HCT116 (cell line): ENCODE data around the gene PCBP3. TPM values are rescaled to one million over a fixed set of nuclear protein-coding genes. Genes with fewer than 3 reads are reported as not detected.

Experiments
- ATAC-seq: fragments of 200-7000 bp; cut with Tn5 transposase; 2 replicates; pipeline ENCODE4 v1.9.1; 2020; ENCODE audit warnings: mild to moderate bottlenecking, moderate library complexity
- BruUV-seq: library from RNA; stranded (reverse); fragments of 400-500 nt; replicated peaks from 2 replicates; lab custom pipeline; 2021; lab: Mats Ljungman, UMichigan
- CTCF ChIA-PET: fragments of 300-600 bp; sonication (Branson Sonifier 250); formaldehyde crosslinking; loops from one replicate; lab custom pipeline; 2021; ENCODE audit warnings: antibody characterized with exemption; lab: Charles Lee
- POLR2A ChIA-PET: fragments of 300-600, 350-600 bp; sonication (Branson Sonifier 250); formaldehyde crosslinking; loops from one replicate; lab custom pipeline; 2021; ENCODE audit warnings: antibody characterized with exemption; lab: Charles Lee
- RAD21 ChIA-PET, 2 experiments: fragments of 300-600 bp; sonication (Branson Sonifier 250); formaldehyde crosslinking; loops; one replicate each; lab custom pipeline; 2023; ENCODE audit warnings: low total read pairs in 2 of 2; ENCODE audit not compliant: uncharacterized antibody in 2 of 2, unreplicated experiment in 2 of 2, low non-redundant PET in 1 of 2; lab: Charles Lee
- DNase-seq: peaks from one replicate; pipeline ENCODE4 v3.0.0-alpha.2; 2010; ENCODE audit warnings: low read depth, low spot score
- H2AFZ ChIP-seq: fragments of 200-600 bp; shearing (Covaris generic), sonication (generic); 2 replicates; pipeline ENCODE4 v1.6.1; 2017; ENCODE audit warnings: low read depth, mixed run types, mixed read lengths, antibody characterized with exemption, low read length; ENCODE audit not compliant: poor library complexity, severe bottlenecking
- H3K27ac ChIP-seq: 2 replicates; pipeline ENCODE4 v1.5.1; 2012; ENCODE audit warnings: low read depth, low read length
- H3K27me3 ChIP-seq: fragments of 200-600 bp; sonication (generic); 2 replicates; pipeline ENCODE4 v1.6.1; 2016; ENCODE audit warnings: mixed run types, low read length, mixed read lengths; ENCODE audit not compliant: insufficient read depth
- H3K36me3 ChIP-seq, 2 experiments: fragments of 200-500 bp in 1 of 2; fragments of 200-600 bp in 1 of 2; sonication (Bioruptor generic) in 1 of 2; sonication (generic) in 1 of 2; 2 replicates each; pipeline versions ENCODE4 v1.5.1 to v1.6.1; 2014 to 2016; ENCODE audit warnings: low read length in 2 of 2, inconsistent platforms in 1 of 2, mixed read lengths in 1 of 2, mixed run types in 1 of 2; ENCODE audit not compliant: insufficient read depth in 2 of 2, control insufficient read depth in 1 of 2
- H3K4me1 ChIP-seq, 2 experiments: fragments of 200-600 bp in 1 of 2; sonication (generic) in 1 of 2; 2 replicates each; pipeline versions ENCODE4 v1.5.1 to v1.6.1; 2012 to 2017; ENCODE audit warnings: low read length in 2 of 2, inconsistent platforms in 1 of 2, mild to moderate bottlenecking in 1 of 2, mixed read lengths in 1 of 2, mixed run types in 1 of 2, moderate library complexity in 1 of 2; ENCODE audit not compliant: insufficient read depth in 2 of 2, control insufficient read depth in 1 of 2
- H3K4me2 ChIP-seq: fragments of 200-600 bp; sonication (generic); 2 replicates; pipeline ENCODE4 v1.6.1; 2017; ENCODE audit warnings: mixed run types, low read length, mixed read lengths
- H3K4me3 ChIP-seq, 2 experiments: fragments of 200-600 bp in 1 of 2; sonication (generic) in 1 of 2; replicated peaks in 1 of 2; 2 replicates each; pipeline ENCODE4 v1.5.1; 2011 to 2016; ENCODE audit warnings: low read length in 2 of 2, control low read depth in 1 of 2, low read depth in 1 of 2, mild to moderate bottlenecking in 1 of 2, mixed read lengths in 1 of 2, mixed run types in 1 of 2
- H3K79me2 ChIP-seq: fragments of 200-600 bp; sonication (generic); 2 replicates; pipeline ENCODE4 v1.6.1; 2017; ENCODE audit warnings: mild to moderate bottlenecking, mixed run types, low read length, moderate library complexity, mixed read lengths; ENCODE audit not compliant: insufficient read depth
- H3K9ac ChIP-seq: fragments of 200-600 bp; sonication (generic); 2 replicates; pipeline ENCODE4 v1.6.1; 2016; ENCODE audit warnings: low read length, mixed read lengths
- H3K9me2 ChIP-seq: fragments of 200-600 bp; sonication (generic), shearing (Covaris generic); 2 replicates; pipeline ENCODE4 v1.6.1; 2017; ENCODE audit warnings: mixed run types, mild to moderate bottlenecking, moderate library complexity; ENCODE audit not compliant: insufficient read depth
- H3K9me3 ChIP-seq, 2 experiments: fragments of 200-500 bp in 1 of 2; fragments of 200-600 bp in 1 of 2; sonication (Bioruptor generic) in 1 of 2; sonication (generic) in 1 of 2; 2 replicates each; pipeline ENCODE4 v1.6.1; 2014 to 2017; ENCODE audit warnings: low read length in 2 of 2, mixed read lengths in 2 of 2, inconsistent platforms in 1 of 2, low read depth in 1 of 2, mild to moderate bottlenecking in 1 of 2, mixed run types in 1 of 2, moderate library complexity in 1 of 2; ENCODE audit not compliant: control insufficient read depth in 1 of 2, insufficient read depth in 1 of 2
- H4K20me1 ChIP-seq: fragments of 200-600 bp; sonication (generic), shearing (Covaris generic); 2 replicates; pipeline ENCODE4 v1.6.1; 2017; ENCODE audit warnings: mixed run types, mild to moderate bottlenecking, moderate library complexity; ENCODE audit not compliant: insufficient read depth
- CBX3 ChIP-seq: IDR thresholded peaks from 2 replicates; pipeline ENCODE4 v1.6.1; 2012; ENCODE audit warnings: low read depth
- CEBPB ChIP-seq: IDR thresholded peaks from 2 replicates; pipeline ENCODE4 v1.6.1; 2012; ENCODE audit warnings: low read depth
- CTCF ChIP-seq, 3 experiments: fragments of 200-600 bp in 1 of 3; sonication (generic) in 1 of 3; IDR thresholded peaks in 2 of 3; conservative IDR thresholded peaks in 1 of 3; 2 replicates each; pipeline ENCODE4 v1.5.1; 2012 to 2017; ENCODE audit warnings: low read depth in 2 of 3, low read length in 2 of 3, antibody characterized with exemption in 1 of 3, borderline replicate concordance in 1 of 3, control low read depth in 1 of 3, mild to moderate bottlenecking in 1 of 3, mixed read lengths in 1 of 3, mixed run types in 1 of 3, moderate library complexity in 1 of 3; ENCODE audit not compliant: insufficient read depth in 1 of 3
- EGR1 ChIP-seq: IDR thresholded peaks from 2 replicates; pipeline ENCODE4 v1.6.1; 2012; ENCODE audit warnings: low read depth
- EZH2phosphoT487 ChIP-seq: fragments of 200-600 bp; IDR thresholded peaks from 2 replicates; pipeline ENCODE4 v1.6.1; 2018; ENCODE audit warnings: antibody characterized with exemption, borderline replicate concordance
- FOSL1 ChIP-seq: IDR thresholded peaks from 2 replicates; pipeline ENCODE4 v1.6.1; 2012; ENCODE audit warnings: low read depth
- JUND ChIP-seq: IDR thresholded peaks from 2 replicates; pipeline ENCODE4 v1.6.1; 2012
- POLR2AphosphoS5 ChIP-seq: IDR thresholded peaks from 2 replicates; pipeline ENCODE4 v1.6.1; 2011; ENCODE audit warnings: mild to moderate bottlenecking, low read depth, low read length, moderate library complexity
- RAD21 ChIP-seq: IDR thresholded peaks from 2 replicates; pipeline ENCODE4 v1.6.1; 2012; ENCODE audit warnings: low read depth, mild to moderate bottlenecking
- REST ChIP-seq: IDR thresholded peaks from 2 replicates; pipeline ENCODE4 v1.6.1; 2012; ENCODE audit warnings: low read depth
- SIN3A ChIP-seq: IDR thresholded peaks from 2 replicates; pipeline ENCODE4 v1.6.1; 2012; ENCODE audit warnings: low read depth
- ZFX ChIP-seq: fragments of 450-650 bp; IDR thresholded peaks from 2 replicates; pipeline ENCODE4 v1.6.1; 2017
- ZNF274 ChIP-seq: fragments of 200-500 bp; sonication (Bioruptor generic); IDR thresholded peaks from 2 replicates; pipeline ENCODE4 v1.6.1; 2014; ENCODE audit warnings: mild to moderate bottlenecking, low read depth, low read length, inconsistent platforms
- intact Hi-C: fragments of 100-400 bp; cut with micrococcal nuclease; formaldehyde crosslinking; loops from 2 replicates; pipeline ENCODE4 v1.10.0; 2022
- total RNA-seq: library from RNA; stranded (reverse); gene quantifications from one replicate; pipeline ENCODE4 v1.2.1, GENCODE V29; 2021; ENCODE audit not compliant: unreplicated experiment

The PCBP3 gene
- total RNA-seq, 1 experiment from 2014 or later = 3.1 TPM

- no peak for TF ChIP-seq REST
- no peak for TF ChIP-seq POLR2AphosphoS5
- TF ChIP-seq CTCF (IDR thresholded peaks at IDR 0.05 in 2 of 3, conservative IDR thresholded peaks at IDR 0.05 in 1 of 3; ENCODE audit: borderline replicate concordance in 1 of 3, insufficient read depth in 1 of 3, low read depth in 2 of 3, low read length in 2 of 3) = no peak
- TF ChIP-seq RAD21 = no peak
- TF ChIP-seq ZFX = no peak
- no peak for TF ChIP-seq FOSL1
- no peak for TF ChIP-seq SIN3A
- TF ChIP-seq EGR1 = no peak
- no peak for TF ChIP-seq EZH2phosphoT487
- TF ChIP-seq, all 23 proteins: peak for 0
These were observed 125.8 kb downstream of the PCBP3 start (continued) for GRCh38 chr21:45769294-45769693.

- no peak overlapping the region for H3K27ac ChIP-seq
- CTCF ChIA-PET = no interaction called here
- H3K9ac ChIP-seq = no peak overlapping the region
- no peaks in the 10 kb centered on the region for H3K79me2 ChIP-seq
- H3K36me3 ChIP-seq = no peaks in the 10 kb centered on the region
- H4K20me1 ChIP-seq = no peaks in the 10 kb centered on the region
- no peaks in the 10 kb centered on the region for H3K9me2 ChIP-seq
- no peak overlapping the region for H3K4me2 ChIP-seq
- DNase-seq = no peak
- intact Hi-C loops = no loop called here
- no peaks in the 10 kb centered on the region for H3K27me3 ChIP-seq
- no peak overlapping the region for H2AFZ ChIP-seq
- ATAC-seq = no peak
- no peak overlapping the region for H3K4me3 ChIP-seq
- no peaks in the 10 kb centered on the region for H3K4me1 ChIP-seq
- POLR2A ChIA-PET = no interaction called here
- TF ChIP-seq RAD21 = no peak
- no peak for TF ChIP-seq CBX3
- no peak for TF ChIP-seq JUND
- TF ChIP-seq CTCF (IDR thresholded peaks at IDR 0.05 in 2 of 3, conservative IDR thresholded peaks at IDR 0.05 in 1 of 3; ENCODE audit: borderline replicate concordance in 1 of 3, insufficient read depth in 1 of 3, low read depth in 2 of 3, low read length in 2 of 3) = no peak
- TF ChIP-seq EGR1 = no peak
- TF ChIP-seq CEBPB = no peak
- TF ChIP-seq ZNF274 = no peak
- no peak for TF ChIP-seq SIN3A
- no TSS peak for BruUV-seq
- RAD21 ChIA-PET = interaction anchor here in 1 of 2 experiments (0.7 kb wide), 1 partner anchor 133 kb away, joined by 4 read pairs; no protein-coding TSS in a partner anchor
- H3K9me3 ChIP-seq = no peaks in the 10 kb centered on the region
These were observed 126.4 kb downstream of the PCBP3 start for GRCh38 chr21:45769896-45770295.
